Activated naive CD8-positive, alpha-beta T cell (primary cell): ENCODE results near the gene ICAM1.
"Not testable (repeated sequence)": the region's sequence is repeated elsewhere in the genome, so short reads cannot be mapped to it uniquely, and the experiment has no call there.

ENCODE experiments used
- H3K27ac Mint-ChIP-seq: one replicate; pipeline ENCODE4 v1.8.0; 2021; ENCODE audit warnings: mixed read lengths
- H3K27me3 Mint-ChIP-seq: one replicate; pipeline ENCODE4 v1.8.0; 2021; ENCODE audit warnings: mixed read lengths
- H3K36me3 Mint-ChIP-seq: one replicate; pipeline ENCODE4 v1.8.0; 2021; ENCODE audit warnings: mixed read lengths
- H3K4me1 Mint-ChIP-seq: one replicate; pipeline ENCODE4 v1.8.0; 2021; ENCODE audit warnings: low read depth, mixed read lengths
- H3K4me3 Mint-ChIP-seq: one replicate; pipeline ENCODE4 v1.8.0; 2021; ENCODE audit warnings: mild to moderate bottlenecking, mixed read lengths
- H3K9me3 Mint-ChIP-seq: one replicate; pipeline ENCODE4 v1.8.0; 2021; ENCODE audit warnings: low read depth, mixed read lengths

The ICAM1 gene

GRCh38 chr19:10279737-10280442, 9.0 kb downstream of the ICAM1 start:
- H3K9me3 Mint-ChIP-seq: no peaks in the 10 kb centered on the region
- H3K36me3 Mint-ChIP-seq: peaks cover under 1% of the 10 kb centered on the region
- H3K4me1 Mint-ChIP-seq: peaks cover 9% of the 10 kb centered on the region
- H3K4me3 Mint-ChIP-seq: no peak overlapping the region
- H3K27me3 Mint-ChIP-seq: no peaks in the 10 kb centered on the region
- H3K27ac Mint-ChIP-seq: no peak overlapping the region

GRCh38 chr19:10282043-10282442, 11.1 kb downstream of the ICAM1 start:
- H3K36me3 Mint-ChIP-seq, H3K27ac Mint-ChIP-seq, H3K9me3 Mint-ChIP-seq, H3K4me3 Mint-ChIP-seq, H3K27me3 Mint-ChIP-seq: not testable (repeated sequence)
- peaks cover 16% of the 10 kb centered on the region for H3K4me1 Mint-ChIP-seq

GRCh38 chr19:10283301-10284064, 12.6 kb downstream of the ICAM1 start:
- peaks cover 2% of the 10 kb centered on the region for H3K27me3 Mint-ChIP-seq
- H3K4me3 Mint-ChIP-seq: no peak overlapping the region
- H3K9me3 Mint-ChIP-seq: no peaks in the 10 kb centered on the region
- H3K27ac Mint-ChIP-seq: no peak overlapping the region
- peaks cover 17% of the 10 kb centered on the region for H3K4me1 Mint-ChIP-seq
- H3K36me3 Mint-ChIP-seq: peaks cover 8% of the 10 kb centered on the region

GRCh38 chr19:10284065-10284959, 13.4 kb downstream of the ICAM1 start:
- no peak overlapping the region for H3K4me3 Mint-ChIP-seq
- H3K9me3 Mint-ChIP-seq: no peaks in the 10 kb centered on the region
- no peak overlapping the region for H3K27ac Mint-ChIP-seq
- peaks cover 2% of the 10 kb centered on the region for H3K27me3 Mint-ChIP-seq
- peaks cover 8% of the 10 kb centered on the region for H3K36me3 Mint-ChIP-seq
- H3K4me1 Mint-ChIP-seq: peaks cover 23% of the 10 kb centered on the region

GRCh38 chr19:10284960-10285278, 14.0 kb downstream of the ICAM1 start:
- H3K36me3 Mint-ChIP-seq: peaks cover 8% of the 10 kb centered on the region
- H3K27me3 Mint-ChIP-seq: peaks cover 2% of the 10 kb centered on the region
- peaks cover 21% of the 10 kb centered on the region for H3K4me1 Mint-ChIP-seq
- no peak overlapping the region for H3K27ac Mint-ChIP-seq
- no peak overlapping the region for H3K4me3 Mint-ChIP-seq
- no peaks in the 10 kb centered on the region for H3K9me3 Mint-ChIP-seq

GRCh38 chr19:10285393-10285792, 14.5 kb downstream of the ICAM1 start:
- H3K27ac Mint-ChIP-seq: no peak overlapping the region
- peaks cover 23% of the 10 kb centered on the region for H3K4me1 Mint-ChIP-seq
- no peaks in the 10 kb centered on the region for H3K9me3 Mint-ChIP-seq
- H3K36me3 Mint-ChIP-seq: peaks cover 8% of the 10 kb centered on the region
- H3K4me3 Mint-ChIP-seq: no peak overlapping the region
- H3K27me3 Mint-ChIP-seq: peaks cover 2% of the 10 kb centered on the region

GRCh38 chr19:10286803-10287737, 16.1 kb downstream of the ICAM1 start, which contains the start of gene ICAM4:
Gene ICAM4, plus strand, starts transcription at chr19:10286955. Its CDS starts 58 bp downstream, at chr19:10287013.
- Mint-ChIP-seq H3K4me1 (peaks cover 35% of the 10 kb centered on the region), H3K9me3 (no peaks in the 10 kb centered on the region), H3K36me3 (peaks cover 8% of the 10 kb centered on the region), H3K27me3 (peaks cover 4% of the 10 kb centered on the region), H3K4me3 (peak within 1 kb of the TSS; percentile 48), H3K27ac (no peak within 1 kb of the TSS)

GRCh38 chr19:10288662-10289166, 17.8 kb downstream of the ICAM1 start:
- H3K9me3 Mint-ChIP-seq: no peaks in the 10 kb centered on the region
- H3K36me3 Mint-ChIP-seq: peaks cover 8% of the 10 kb centered on the region
- H3K27ac Mint-ChIP-seq: peak overlapping the region; percentile 50
- H3K4me3 Mint-ChIP-seq: peak overlapping the region; percentile 77
- H3K4me1 Mint-ChIP-seq: peaks cover 46% of the 10 kb centered on the region
- H3K27me3 Mint-ChIP-seq: peaks cover 8% of the 10 kb centered on the region

- Mint-ChIP-seq H3K4me3 (peak overlapping the region; percentile 77), H3K4me1 (peaks cover 46% of the 10 kb centered on the region), H3K9me3 (no peaks in the 10 kb centered on the region), H3K27me3 (peaks cover 8% of the 10 kb centered on the region), H3K27ac (peak overlapping the region; percentile 50), H3K36me3 (peaks cover 8% of the 10 kb centered on the region)
Measured at GRCh38 chr19:10289167-10289835, 18.4 kb downstream of the ICAM1 start.

- H3K4me1 Mint-ChIP-seq: peaks cover 49% of the 10 kb centered on the region
- peak within 1 kb of the TSS; percentile 77 for H3K4me3 Mint-ChIP-seq
- H3K27ac Mint-ChIP-seq: peak within 1 kb of the TSS; percentile 50
- H3K9me3 Mint-ChIP-seq: no peaks in the 10 kb centered on the region
- peaks cover 8% of the 10 kb centered on the region for H3K27me3 Mint-ChIP-seq
- H3K36me3 Mint-ChIP-seq: peaks cover 8% of the 10 kb centered on the region
Measured at GRCh38 chr19:10289836-10290356, 19.0 kb downstream of the ICAM1 start, which contains the start of gene ICAM5. Gene ICAM5, plus strand, starts transcription at chr19:10289952. Its CDS starts 92 bp downstream, at chr19:10290044.

- Mint-ChIP-seq H3K4me1 (peaks cover 49% of the 10 kb centered on the region), H3K9me3 (no peaks in the 10 kb centered on the region), H3K36me3 (peaks cover 3% of the 10 kb centered on the region), H3K4me3 (peak overlapping the region; percentile 77), H3K27me3 (peaks cover 8% of the 10 kb centered on the region), H3K27ac (peak overlapping the region; percentile 22)
Measured at GRCh38 chr19:10290357-10290875, 19.5 kb downstream of the ICAM1 start.

GRCh38 chr19:10290876-10291553, 20.1 kb downstream of the ICAM1 start:
- Mint-ChIP-seq H3K4me1 (peaks cover 55% of the 10 kb centered on the region), H3K27me3 (peaks cover 11% of the 10 kb centered on the region), H3K36me3 (no peaks in the 10 kb centered on the region), H3K27ac (peak overlapping the region; percentile 22), H3K9me3 (no peaks in the 10 kb centered on the region), H3K4me3 (peak overlapping the region; percentile 77)
